Dendritic cell treated with granulocyte-macrophage colony-stimulating factor and Interleukin-4, amounts not matched to agents 40 ng/mL and 50 ng/mL, for 4 days (primary cell): ENCODE results near the gene BCL2L11.
A peak's percentile ranks its signal among the peaks of the same experiment; 100 is the strongest.
"Not testable (repeated sequence)": the region's sequence is repeated elsewhere in the genome, so short reads cannot be mapped to it uniquely, and the experiment has no call there.

Experiments used
- H3K27ac Mint-ChIP-seq: one replicate; pipeline ENCODE4 v1.8.0; 2022; ENCODE audit warnings: mild to moderate bottlenecking, mixed read lengths
- H3K27me3 Mint-ChIP-seq: one replicate; pipeline ENCODE4 v1.8.0; 2022; ENCODE audit warnings: mild to moderate bottlenecking, mixed read lengths
- H3K36me3 Mint-ChIP-seq: one replicate; pipeline ENCODE4 v1.8.0; 2022; ENCODE audit warnings: low read depth, mixed read lengths
- H3K4me1 Mint-ChIP-seq: one replicate; pipeline ENCODE4 v1.8.0; 2022; ENCODE audit warnings: low read depth, mixed read lengths
- H3K4me3 Mint-ChIP-seq: one replicate; pipeline ENCODE4 v1.8.0; 2022; ENCODE audit warnings: mild to moderate bottlenecking, moderate library complexity, mixed read lengths
- H3K9me3 Mint-ChIP-seq: one replicate; pipeline ENCODE4 v1.8.0; 2022; ENCODE audit warnings: mixed read lengths
- intact Hi-C: fragments of 100-400 bp; cut with micrococcal nuclease; formaldehyde crosslinking; loops from one replicate; pipeline ENCODE4 v1.15.0; 2022

Gene BCL2L11, protein sequence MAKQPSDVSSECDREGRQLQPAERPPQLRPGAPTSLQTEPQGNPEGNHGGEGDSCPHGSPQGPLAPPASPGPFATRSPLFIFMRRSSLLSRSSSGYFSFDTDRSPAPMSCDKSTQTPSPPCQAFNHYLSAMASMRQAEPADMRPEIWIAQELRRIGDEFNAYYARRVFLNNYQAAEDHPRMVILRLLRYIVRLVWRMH

DNA sequence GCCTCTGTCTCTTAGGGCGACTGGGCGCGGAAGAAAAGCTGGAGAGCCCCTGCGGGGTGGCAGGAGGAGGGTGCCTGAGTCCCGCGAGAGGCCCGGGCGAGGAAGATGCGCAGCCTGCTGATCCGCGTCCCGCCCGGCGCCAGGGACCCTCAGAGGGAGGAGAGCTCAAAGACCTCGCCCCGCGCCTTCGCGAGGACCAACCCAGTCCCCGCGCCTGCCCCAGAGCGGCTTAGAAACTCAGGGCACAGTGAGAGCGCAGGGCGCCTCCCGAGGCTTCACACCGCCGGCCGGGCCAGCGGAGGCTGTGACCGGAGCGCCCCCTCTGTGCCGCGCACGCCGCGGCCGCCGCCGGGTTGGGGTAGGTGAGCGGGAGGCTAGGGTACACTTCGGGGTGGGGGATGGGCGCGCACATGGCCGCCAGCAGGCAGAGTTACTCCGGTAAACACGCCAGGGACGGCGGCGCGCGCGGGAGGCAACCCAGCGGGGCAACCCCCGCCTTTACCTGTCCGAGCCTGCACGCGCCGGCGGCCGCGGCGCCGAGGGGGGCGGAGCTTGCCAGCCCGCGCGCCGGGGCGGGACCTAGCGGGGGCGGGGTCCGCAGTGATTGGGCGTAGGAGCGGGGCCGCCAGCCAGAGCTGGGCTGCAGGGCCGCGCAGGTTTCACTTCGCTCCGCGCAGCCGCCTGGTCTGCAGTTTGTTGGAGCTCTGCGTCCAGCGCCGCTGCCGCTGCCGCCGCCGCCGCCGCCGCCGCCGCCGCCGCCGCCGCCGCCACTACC, at the start of gene BCL2L11:
Gene BCL2L11 (plus strand): TSS at position 662 of the 775 bp plus-strand sequence. CDS start 2,832 bp downstream, outside the sequence.
- Mint-ChIP-seq H3K36me3 (peaks cover 43% of the 10 kb centered on the region), H3K4me1 (peaks cover 52% of the 10 kb centered on the region), H3K9me3 (no peaks in the 10 kb centered on the region), H3K27me3 (peaks cover 44% of the 10 kb centered on the region), H3K27ac (peak within 1 kb of the TSS; percentile 98), H3K4me3 (peak within 1 kb of the TSS; percentile 96)
- intact Hi-C loops, result no loop called here

DNA sequence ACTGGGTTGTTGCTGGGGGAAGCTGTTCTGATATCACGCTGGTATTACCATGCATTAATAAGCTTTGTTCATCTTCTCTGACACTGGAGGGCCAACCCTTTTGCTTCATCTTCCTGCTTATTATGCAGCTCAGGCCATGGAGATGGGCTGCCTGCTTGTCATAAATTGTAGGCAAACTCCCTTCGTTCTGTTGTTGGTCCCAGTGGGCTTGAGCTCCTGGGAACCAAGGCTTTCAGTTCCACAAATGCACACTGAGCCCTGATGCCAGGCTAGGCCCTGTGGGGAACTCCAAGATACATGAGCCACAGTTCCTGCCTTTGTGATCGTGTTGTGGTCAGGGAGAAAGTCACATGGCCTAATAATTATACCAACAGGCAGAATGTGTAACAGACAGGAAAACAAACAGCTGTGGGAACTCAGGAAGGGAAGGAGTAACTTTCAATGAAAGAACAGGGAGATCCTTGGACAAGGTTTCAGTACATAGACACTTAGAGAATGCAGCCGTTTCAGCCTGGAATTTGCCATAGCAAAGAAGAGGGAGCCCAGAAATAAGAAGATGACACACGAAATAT, 49.0 kb upstream of the BCL2L11 start:
- Mint-ChIP-seq H3K9me3 (peaks cover 30% of the 10 kb centered on the region), H3K27ac (peak overlapping the region; percentile 58), H3K4me1 (peaks cover 17% of the 10 kb centered on the region), H3K36me3 (no peaks in the 10 kb centered on the region), H3K27me3 (peaks cover 2% of the 10 kb centered on the region), H3K4me3 (no peak overlapping the region)
- intact Hi-C loops, result no loop called here

DNA sequence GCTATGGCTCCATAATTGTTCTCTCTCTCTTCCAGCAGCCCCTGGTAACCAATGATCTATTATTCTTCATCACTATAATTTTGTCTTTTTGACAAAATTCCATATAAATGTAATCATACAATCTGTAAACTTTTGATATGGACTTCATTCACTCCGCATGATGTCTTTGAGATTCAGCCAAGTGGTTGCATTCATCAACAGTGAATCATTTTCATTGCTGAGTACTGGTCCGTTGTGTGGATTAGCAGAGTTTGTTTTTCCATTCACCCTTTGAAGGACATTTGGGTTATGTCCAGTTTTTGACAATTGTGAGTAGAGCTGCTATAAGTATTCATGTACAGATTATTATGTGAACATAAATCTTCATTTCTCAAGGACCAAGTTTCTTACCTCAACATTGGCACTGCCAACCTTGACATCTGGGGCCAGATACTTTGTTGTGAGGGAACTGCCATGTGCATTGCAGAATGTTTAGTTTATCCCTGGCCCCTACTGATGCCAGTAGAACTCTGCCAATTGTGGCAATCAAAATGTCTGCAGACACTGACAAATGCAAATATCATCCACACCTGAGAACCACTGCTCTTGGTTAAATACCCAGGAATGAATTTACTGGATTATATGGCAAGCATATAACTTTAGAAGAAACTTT, 48.4 kb upstream of the BCL2L11 start:
- peaks cover 2% of the 10 kb centered on the region for H3K27me3 Mint-ChIP-seq

DNA sequence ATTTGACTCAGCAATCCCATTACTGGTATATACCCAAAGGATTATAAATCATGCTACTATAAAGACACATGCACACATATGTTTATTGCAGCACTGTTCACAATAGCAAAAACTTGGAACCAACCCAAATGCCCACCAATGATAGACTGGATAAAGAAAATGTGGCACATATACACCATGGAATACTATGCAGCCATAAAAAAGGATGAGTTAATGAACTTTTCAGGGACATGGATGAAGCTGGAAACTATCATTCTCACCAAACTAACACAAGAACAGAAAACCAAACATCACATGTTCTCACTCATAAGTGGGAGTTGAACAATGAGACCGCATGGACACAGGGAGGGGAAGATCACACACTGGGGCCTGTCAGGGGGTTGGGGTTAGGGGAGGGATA, 38.1 kb upstream of the BCL2L11 start:
- Mint-ChIP-seq H3K4me1 (peaks cover 23% of the 10 kb centered on the region), H3K27me3 (peaks cover 14% of the 10 kb centered on the region)
- intact Hi-C loops, H3K36me3 Mint-ChIP-seq, H3K4me3 Mint-ChIP-seq, H3K27ac Mint-ChIP-seq, H3K9me3 Mint-ChIP-seq: not testable (repeated sequence)

More for the DNA sequence above, 48.4 kb upstream of the BCL2L11 start:
- Mint-ChIP-seq H3K9me3 (peaks cover 32% of the 10 kb centered on the region), H3K36me3 (no peaks in the 10 kb centered on the region), H3K4me3 (no peak overlapping the region), H3K27ac (peak overlapping the region; percentile 58), H3K4me1 (peaks cover 17% of the 10 kb centered on the region)
- intact Hi-C loops, result no loop called here

DNA sequence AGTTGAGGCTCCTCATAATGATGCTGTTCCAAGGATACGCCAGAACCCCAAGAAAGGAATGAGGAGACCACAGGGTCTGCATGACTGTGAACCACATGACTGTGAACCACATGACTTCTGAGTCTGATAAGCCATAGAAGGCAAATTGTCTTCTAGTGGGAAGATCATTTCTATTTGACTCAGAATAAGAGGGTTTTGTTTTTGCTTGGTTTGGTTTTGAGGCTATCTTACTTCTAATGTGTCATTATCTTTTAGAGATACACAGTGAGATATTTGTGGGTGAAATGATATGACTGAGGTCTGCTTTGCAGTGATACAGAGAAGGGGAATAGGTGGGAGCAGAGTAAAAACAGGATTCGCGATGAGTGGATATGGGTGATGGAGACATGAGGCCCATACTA, 28.9 kb upstream of the BCL2L11 start:
- no peaks in the 10 kb centered on the region for H3K9me3 Mint-ChIP-seq
- H3K36me3 Mint-ChIP-seq, result no peaks in the 10 kb centered on the region
- H3K27me3 Mint-ChIP-seq, result peaks cover 14% of the 10 kb centered on the region
- intact Hi-C loops, result no loop called here
- no peak overlapping the region for H3K4me3 Mint-ChIP-seq
- H3K27ac Mint-ChIP-seq, result no peak overlapping the region
- peaks cover 4% of the 10 kb centered on the region for H3K4me1 Mint-ChIP-seq

DNA sequence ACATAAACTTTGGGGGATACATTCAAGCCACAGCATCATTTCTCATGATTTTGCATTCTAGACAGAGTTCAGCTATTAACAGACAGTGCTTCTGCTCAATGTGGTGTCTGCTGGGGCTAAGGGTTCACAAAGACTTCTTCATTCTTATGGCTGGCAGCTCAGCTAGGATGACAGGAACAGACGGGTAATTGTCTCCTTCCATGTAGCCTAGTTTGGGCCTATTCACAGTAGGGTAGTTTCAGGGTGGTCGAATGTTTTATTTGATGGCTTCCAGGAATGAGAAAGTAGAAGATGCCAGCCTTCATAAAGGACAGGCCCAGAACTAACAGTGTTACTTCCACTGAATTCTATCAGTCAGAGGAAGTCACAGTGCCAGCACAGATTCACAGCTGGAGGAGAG, 26.0 kb upstream of the BCL2L11 start:
- peaks cover 10% of the 10 kb centered on the region for H3K27me3 Mint-ChIP-seq

DNA sequence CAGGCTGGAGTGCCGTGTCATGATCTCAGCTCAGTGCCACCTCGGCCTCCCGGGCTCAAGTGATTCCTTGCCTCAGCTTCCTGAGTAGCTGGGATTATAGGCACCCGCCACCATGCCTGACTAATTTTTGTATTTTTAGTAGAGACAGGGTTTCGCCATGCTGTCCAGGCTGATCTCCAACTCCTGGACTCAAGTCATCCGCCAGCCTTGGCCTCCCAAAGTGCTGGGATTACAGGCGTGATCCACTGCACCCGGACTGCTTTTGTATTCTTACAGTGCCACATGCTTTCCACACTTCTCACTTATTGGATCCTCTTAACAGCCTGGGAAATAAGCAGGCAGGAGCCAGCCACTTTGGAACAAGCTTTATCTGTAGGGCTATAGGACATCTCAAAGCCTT, 25.3 kb upstream of the BCL2L11 start:
- Mint-ChIP-seq H3K27me3 (peaks cover 7% of the 10 kb centered on the region), H3K4me1 (peaks cover 7% of the 10 kb centered on the region), H3K27ac (no peak overlapping the region), H3K36me3 (no peaks in the 10 kb centered on the region), H3K9me3 (no peaks in the 10 kb centered on the region), H3K4me3 (no peak overlapping the region)
- intact Hi-C loops, result no loop called here

More for the DNA sequence above, 26.0 kb upstream of the BCL2L11 start:
- intact Hi-C loops, result no loop called here
- Mint-ChIP-seq H3K4me1 (no peaks in the 10 kb centered on the region), H3K4me3 (no peak overlapping the region), H3K36me3 (no peaks in the 10 kb centered on the region), H3K9me3 (no peaks in the 10 kb centered on the region), H3K27ac (no peak overlapping the region)

DNA sequence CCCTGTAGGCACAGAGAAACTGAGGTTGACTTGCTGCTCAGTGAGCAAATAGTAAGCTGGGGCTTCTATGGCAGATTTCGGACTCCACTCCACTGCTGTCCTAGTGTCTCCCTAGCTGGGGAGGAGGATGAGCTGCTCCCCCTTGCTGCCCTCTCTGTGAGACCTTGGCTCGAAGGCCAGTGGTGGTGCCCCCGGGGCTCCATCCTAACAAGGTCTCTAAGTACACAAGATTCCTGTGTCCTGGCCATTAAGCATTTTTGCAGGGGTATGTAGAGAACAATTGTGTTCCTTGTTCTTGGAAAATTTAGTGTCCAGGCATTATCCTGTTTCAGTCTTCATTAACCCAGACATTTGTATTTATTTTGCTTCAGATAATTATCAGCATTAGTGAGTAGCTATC, 21.3 kb upstream of the BCL2L11 start:
- H3K9me3 Mint-ChIP-seq, result no peaks in the 10 kb centered on the region
- no peak overlapping the region for H3K27ac Mint-ChIP-seq
- no peak overlapping the region for H3K4me3 Mint-ChIP-seq

DNA sequence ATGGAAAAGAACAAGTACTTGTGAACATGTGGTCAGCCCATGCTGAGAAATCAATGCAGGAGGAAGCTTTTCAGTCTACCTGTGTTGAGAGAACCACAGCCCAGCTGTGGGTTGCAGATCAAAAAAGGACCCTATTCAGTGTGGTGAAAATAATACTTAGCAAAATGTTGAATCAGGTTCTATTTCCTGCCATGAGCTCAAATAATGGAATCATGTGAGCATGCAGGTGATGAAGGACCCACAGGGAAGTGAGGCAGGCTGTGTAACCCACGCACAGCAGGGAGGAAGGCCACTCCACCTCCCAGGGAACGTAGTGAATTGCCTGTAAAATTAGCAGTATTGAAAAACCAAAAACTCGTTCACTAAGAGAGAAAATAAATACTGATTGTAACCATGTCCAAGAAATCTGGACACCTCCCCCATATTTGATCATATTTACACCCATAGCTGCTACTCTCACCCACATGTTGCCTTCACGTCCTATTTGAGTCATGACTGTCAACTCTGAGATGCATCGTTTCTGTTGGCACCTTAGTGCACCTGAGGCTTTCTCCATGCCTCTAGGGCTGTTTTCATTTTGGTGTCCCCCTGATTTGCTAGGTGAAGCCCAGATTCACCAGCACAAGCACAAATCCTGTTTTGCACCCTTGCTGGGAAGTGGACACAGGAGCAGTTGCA, 20.5 kb upstream of the BCL2L11 start:
- peaks cover 20% of the 10 kb centered on the region for H3K4me1 Mint-ChIP-seq
- no peaks in the 10 kb centered on the region for H3K36me3 Mint-ChIP-seq
- no peak overlapping the region for H3K4me3 Mint-ChIP-seq
- H3K9me3 Mint-ChIP-seq, result no peaks in the 10 kb centered on the region
- intact Hi-C loops, result no loop called here
- H3K27ac Mint-ChIP-seq, result peak overlapping the region; percentile 69
- H3K27me3 Mint-ChIP-seq, result no peaks in the 10 kb centered on the region

More for the DNA sequence above, 21.3 kb upstream of the BCL2L11 start:
- Mint-ChIP-seq H3K27me3 (no peaks in the 10 kb centered on the region), H3K4me1 (peaks cover 20% of the 10 kb centered on the region), H3K36me3 (no peaks in the 10 kb centered on the region)
- intact Hi-C loops, result no loop called here

DNA sequence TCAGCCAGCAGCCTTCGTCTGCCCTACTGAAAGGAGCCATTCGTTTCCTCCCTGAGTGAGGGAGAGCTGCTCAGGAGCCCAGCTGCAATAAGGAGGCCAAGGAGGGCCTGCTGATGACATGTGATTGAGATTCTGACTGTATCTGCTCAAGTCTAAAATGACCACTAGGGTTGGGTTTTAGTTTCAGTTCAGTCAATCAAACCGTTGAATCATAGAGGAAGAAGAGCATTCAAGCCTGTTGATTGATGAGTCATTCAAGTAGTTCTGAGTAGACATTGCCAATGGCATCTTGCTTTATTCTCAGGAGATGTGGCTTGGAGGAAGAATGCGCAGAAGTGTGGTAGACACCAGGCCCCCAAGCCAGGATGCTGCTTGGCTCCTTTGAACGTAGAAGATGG, 19.9 kb upstream of the BCL2L11 start:
- intact Hi-C loops, result no loop called here
- Mint-ChIP-seq H3K4me1 (peaks cover 22% of the 10 kb centered on the region), H3K27me3 (no peaks in the 10 kb centered on the region), H3K4me3 (no peak overlapping the region), H3K36me3 (no peaks in the 10 kb centered on the region), H3K9me3 (no peaks in the 10 kb centered on the region), H3K27ac (peak overlapping the region; percentile 69)

DNA sequence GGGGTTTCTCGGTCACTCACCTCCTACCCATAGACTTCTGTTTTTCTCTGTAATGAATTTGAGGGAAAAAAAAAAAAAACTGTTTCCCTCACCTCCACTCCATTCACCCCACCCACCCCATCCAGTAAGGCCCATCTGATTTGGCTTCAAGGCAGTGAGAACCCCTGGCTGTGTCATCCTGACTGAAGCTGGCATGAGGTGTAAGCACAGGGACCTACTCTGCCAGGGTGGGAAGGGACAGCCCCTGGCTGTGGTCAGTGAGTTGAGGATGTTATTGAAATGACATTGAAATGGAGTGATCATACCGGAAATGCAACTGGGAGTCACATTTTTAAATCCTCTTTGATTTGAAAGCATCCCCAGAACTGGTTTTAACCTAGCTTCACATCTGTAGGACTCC, 19.1 kb upstream of the BCL2L11 start:
- Mint-ChIP-seq H3K4me3 (no peak overlapping the region), H3K36me3 (no peaks in the 10 kb centered on the region), H3K27ac (no peak overlapping the region), H3K27me3 (peaks cover 1% of the 10 kb centered on the region), H3K4me1 (peaks cover 30% of the 10 kb centered on the region), H3K9me3 (no peaks in the 10 kb centered on the region)
- intact Hi-C loops, result no loop called here

DNA sequence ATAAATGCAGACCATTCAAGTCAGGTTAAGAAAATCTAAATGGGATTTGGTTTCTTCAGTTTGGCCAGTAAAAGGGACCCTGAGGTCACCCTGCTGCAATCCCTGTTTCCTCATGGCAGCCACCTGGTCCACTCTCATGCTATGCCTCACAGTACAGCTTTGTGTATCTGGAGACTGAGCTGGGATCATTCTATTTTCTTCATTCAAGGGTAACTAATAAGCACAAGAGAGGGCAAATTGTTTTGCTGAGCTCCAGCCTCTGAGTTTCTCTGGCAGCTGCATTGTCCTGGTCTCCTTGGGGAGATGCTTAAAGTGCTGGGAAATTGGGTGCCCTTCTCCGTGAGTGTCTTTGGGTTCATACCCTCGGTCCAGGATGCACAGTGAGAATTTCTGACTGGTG, 18.5 kb upstream of the BCL2L11 start:
- Mint-ChIP-seq H3K27me3 (peaks cover 1% of the 10 kb centered on the region), H3K9me3 (no peaks in the 10 kb centered on the region), H3K4me1 (peaks cover 35% of the 10 kb centered on the region), H3K27ac (no peak overlapping the region), H3K36me3 (no peaks in the 10 kb centered on the region), H3K4me3 (no peak overlapping the region)
- intact Hi-C loops, result no loop called here

DNA sequence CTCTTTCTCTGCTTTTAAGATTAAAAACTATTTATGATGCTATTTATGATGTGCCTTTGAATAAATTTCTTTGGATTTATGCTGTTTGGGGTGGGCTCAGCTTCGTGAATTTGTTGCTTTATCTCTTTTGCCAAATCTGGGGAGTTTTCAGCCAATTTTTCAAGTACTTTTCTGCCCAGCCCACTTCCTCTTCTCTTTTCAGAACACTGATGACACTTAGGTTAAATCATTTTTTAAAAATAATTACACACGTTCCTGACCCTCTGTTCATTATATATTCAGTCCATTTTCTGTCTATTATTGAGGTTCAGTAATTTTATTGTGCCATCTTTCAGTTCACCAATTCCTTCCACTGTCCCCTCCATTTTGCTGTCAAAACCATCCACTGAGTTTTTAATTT, 14.8 kb upstream of the BCL2L11 start:
- peaks cover 4% of the 10 kb centered on the region for H3K27me3 Mint-ChIP-seq
- intact Hi-C loops, result no loop called here
- no peak overlapping the region for H3K4me3 Mint-ChIP-seq
- no peaks in the 10 kb centered on the region for H3K36me3 Mint-ChIP-seq
- no peaks in the 10 kb centered on the region for H3K9me3 Mint-ChIP-seq
- H3K27ac Mint-ChIP-seq, result no peak overlapping the region
- H3K4me1 Mint-ChIP-seq, result peaks cover 23% of the 10 kb centered on the region
